HG02973 (cell line): ENCODE measurements around the gene SUB1.
"Not testable (repeated sequence)": the region's sequence is repeated elsewhere in the genome, so short reads cannot be mapped to it uniquely, and the experiment has no call there.

Experiments
- ATAC-seq: cut with Tn5 transposase; IDR thresholded peaks from one replicate; pipeline ENCODE4 v1.9.1; 2021; ENCODE audit warnings: moderate library complexity; ENCODE audit not compliant: unreplicated experiment

SUB1 gene

GRCh38 chr5:32585446-32586275 lies at the start of gene SUB1:
TSS of gene SUB1 (plus strand) at chr5:32585557. CDS start at chr5:32588513, 2,956 bp downstream.
- ATAC-seq = peak; percentile 38

GRCh38 chr5:32536246-32536645 lies 49.1 kb upstream of the SUB1 start:
- no peak for ATAC-seq

DNA sequence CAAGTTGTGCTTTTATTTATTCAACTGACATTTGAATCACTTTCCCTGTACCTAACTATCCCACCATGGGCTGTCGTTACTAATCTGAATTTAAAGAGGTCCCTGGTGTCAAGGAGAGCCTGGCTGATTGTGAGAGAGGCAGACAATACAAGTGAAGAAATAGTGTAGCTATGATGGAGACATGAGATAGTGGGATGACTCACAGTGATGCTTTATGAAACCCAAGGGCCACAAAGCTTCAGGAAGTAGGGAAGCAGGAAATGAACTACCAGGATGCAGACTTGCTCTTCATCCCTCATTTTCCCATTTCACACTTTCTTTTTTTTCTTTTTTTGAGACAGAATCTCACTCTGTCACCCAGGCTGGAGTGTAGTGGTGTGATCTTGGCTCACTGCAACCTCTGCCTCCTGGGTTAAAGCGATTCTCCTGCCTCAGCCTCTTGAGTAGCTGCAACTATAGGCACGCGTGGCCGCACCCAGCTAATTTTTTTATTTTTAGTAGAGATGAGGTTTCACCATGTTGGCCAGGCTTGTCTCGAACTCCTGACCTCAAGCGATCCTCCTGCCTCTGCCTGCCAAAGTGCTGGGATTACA lies 47.8 kb upstream of the SUB1 start:
- peak; percentile 34 for ATAC-seq

GRCh38 chr5:32538031-32538547 lies 47.3 kb upstream of the SUB1 start:
- peak; percentile 78 for ATAC-seq

- no peak for ATAC-seq
These were observed 45.1 kb upstream of the SUB1 start for GRCh38 chr5:32539981-32540845.

DNA sequence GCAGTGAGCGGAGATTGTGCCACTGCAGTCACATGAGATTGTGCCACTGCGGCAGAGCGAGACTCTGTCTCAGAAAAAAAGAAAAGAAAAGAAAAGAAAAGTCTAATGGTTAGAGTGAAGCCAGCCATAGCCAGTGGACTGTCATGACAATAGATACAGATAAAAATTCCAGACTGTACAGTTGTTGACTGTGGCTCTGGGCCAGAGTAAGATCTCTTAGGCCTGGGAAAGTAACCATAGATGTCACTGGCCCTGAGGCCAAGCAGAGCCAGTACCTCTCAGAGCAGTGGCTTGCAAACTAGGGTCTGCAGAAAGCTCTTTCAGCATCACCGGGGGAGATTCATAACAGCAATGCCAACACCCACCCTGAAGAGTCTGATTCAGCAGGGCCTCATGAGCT lies 44.1 kb upstream of the SUB1 start:
- ATAC-seq = no peak

DNA sequence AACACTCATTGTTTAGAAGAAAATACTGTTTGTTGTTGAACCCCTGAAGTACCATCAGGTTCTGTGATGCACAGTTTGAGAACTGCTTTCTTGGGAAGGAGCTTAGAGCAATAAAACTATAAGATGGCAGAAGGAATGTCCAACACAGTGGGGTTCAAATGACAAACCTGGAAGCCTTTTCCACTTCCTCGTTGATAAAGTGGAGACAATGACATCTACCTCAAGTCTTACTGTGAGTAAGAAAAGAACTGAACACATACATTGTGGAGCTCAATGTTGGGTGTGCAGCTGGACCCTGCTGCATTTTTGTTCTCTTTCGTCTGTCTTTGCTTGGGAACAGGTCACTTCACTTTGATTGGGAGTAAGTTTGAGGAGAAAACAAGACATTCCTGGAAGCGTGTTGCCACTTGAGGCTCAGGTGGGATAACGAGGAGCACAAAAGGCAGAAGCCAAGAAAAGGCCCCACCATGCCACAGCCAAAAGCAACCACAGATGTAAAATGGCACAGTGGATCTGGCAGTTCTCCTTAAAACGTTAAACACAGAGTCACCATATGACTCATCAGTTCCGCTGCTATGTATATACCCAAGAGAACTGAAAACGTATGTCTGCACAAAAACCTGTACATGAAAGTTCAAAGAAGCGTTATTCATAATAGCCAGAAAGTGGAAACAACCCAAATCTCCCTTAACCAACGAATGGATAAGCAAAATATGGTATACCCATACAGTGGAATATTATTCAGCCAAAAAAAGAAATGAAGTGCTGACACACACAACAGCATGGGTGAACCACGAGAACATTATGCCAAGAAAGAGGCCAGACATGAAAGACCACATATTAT lies 42.9 kb upstream of the SUB1 start:
- ATAC-seq = peak; percentile 65

DNA sequence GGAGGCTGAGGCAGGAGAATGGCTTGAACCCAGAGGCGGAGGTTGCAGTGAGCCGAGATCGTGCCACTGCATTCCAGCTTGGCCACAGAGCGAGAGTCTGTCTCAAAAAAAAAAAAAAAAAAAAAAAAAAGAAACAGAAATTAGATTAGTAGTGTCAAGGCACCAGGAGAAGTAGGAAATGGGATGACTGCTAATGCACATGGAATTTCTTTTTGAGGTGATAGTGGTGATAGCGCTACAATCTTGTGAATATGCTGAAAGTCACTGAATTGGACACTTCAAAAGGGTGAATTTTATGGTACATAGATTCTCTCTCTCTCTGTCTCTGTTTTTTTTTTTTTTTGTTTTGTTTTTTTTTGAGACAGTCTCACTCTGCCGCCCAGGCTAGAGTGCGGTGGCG lies 42.1 kb upstream of the SUB1 start:
- ATAC-seq = no peak

GRCh38 chr5:32545102-32545800 lies 40.1 kb upstream of the SUB1 start:
- ATAC-seq = no peak

DNA sequence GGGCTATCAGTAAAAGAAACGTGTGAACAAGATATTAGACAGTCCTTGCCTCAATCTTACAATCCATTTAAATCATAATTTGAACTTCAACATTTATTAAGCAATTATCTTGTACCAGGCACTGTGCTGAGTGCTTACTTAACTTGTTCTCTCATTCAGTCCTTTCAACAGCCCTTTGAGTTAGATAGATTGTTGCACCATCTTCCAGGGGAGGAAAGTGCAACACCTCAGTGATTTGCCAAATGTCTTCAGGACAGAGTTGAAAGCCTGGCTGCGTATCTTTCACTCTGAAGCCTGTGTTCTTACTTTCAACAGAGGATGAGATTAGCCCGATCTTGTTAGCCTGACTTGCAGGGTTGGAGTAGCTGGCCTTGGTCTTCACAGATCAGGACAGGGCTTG lies 34.2 kb upstream of the SUB1 start:
- no peak for ATAC-seq

DNA sequence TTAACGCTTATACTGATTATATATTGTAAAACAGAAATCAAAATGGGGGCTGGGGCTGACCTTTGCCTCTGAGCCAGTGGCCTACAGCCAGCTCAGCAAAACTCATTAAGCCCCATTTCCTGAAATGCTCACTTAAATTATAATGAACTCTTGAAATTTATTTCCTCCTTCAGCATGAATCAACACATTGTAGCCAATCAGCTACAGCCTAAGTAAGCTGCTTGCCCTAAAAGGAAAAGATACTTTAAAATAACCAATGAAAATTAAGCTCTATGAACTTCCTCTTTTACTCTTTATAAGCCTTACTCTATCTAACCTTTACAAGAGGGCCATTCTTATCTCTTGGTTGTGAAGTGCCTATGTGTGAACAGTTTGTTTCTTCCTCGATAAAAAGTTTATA lies 33.5 kb upstream of the SUB1 start:
- no peak for ATAC-seq

DNA sequence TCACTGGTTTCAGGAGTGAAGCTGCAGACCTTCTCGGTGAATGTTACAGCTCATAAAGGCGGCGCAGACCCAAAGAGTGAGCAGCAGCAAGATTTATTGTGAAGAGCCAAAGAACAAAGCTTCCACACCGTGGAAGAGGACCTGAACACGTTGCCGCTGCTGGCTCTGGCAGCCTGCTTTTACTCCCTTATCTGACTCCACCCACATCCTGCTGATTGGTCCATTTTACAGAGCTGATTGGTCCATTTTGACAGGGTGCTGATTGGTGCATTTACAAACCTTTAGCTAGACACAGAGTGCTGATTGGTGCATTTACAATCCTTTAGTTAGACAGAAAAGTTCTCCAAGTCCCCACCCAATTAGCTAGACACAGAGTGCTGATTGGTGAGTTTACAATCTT lies 32.9 kb upstream of the SUB1 start:
- ATAC-seq = not testable (repeated sequence)

- ATAC-seq = no peak
These were observed 32.4 kb upstream of the SUB1 start for GRCh38 chr5:32552936-32553335.

DNA sequence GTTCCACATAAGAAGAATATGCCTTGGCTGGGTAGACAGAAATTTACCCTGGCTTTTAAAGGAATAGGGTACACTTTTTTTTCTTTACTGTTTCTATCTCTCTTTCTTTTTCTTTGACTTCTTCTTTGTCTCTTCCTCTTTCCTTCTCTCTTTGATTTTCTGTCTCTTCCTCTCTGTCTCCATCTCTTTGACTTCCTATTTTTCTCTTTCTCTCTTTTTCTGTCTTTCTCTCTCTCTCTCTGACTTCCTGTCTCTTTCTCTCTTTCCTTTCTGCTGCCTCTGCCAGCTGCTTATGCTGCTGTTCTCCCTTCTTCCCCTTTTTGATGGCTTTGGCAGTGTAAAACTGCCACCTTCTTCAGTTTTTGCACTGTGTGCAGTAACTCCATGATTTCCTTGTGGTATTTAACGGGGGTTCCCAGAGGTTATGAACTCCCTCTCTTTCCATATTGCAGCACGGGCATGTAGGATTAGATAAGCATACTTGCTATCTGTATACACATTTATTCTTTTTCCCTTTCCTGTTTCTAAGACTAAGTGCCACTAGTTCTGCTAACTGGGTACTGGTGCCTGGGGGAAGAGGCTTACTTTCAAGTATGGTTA lies 31.1 kb upstream of the SUB1 start:
- not testable (repeated sequence) for ATAC-seq

- not testable (repeated sequence) for ATAC-seq
These were observed 28.8 kb upstream of the SUB1 start for GRCh38 chr5:32556543-32556942.

DNA sequence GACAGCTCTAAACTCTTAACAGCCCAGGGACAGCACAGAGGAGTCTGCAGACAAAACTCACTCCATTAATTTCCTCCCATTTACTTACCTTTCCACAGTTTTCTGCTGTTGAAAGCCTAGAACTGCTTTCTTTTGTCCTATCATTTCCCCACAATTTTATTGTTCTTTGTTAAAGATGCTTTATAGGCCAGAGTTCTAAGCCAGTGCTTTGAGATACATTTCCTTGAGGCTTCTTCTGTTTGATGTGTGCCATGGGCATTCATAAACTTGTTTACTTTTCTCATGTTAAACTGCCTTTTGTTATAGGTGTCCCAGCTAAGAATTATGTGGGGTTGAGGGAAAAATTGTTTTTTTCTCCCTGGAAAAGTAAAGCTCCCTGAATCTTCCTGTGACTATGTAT lies 25.9 kb upstream of the SUB1 start:
- ATAC-seq = no peak

DNA sequence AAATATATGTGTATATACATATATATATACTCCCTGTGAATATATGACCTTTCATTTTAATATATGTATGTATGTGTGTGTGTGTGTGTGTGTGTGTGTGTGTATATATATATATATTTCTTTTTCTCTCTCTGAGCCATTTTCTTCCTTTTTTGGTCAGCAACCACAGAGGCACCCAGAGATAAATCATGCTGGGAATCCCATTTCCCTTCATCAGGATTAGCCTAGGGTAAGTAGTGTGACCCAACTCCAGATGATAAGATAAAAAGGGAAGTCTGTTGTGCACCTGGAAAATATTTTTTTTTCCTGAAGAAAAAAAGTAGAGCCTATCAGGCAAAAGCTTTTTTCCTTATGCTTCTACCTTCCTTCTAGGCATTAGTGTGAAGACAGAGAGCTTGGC lies 25.4 kb upstream of the SUB1 start:
- ATAC-seq = no peak

DNA sequence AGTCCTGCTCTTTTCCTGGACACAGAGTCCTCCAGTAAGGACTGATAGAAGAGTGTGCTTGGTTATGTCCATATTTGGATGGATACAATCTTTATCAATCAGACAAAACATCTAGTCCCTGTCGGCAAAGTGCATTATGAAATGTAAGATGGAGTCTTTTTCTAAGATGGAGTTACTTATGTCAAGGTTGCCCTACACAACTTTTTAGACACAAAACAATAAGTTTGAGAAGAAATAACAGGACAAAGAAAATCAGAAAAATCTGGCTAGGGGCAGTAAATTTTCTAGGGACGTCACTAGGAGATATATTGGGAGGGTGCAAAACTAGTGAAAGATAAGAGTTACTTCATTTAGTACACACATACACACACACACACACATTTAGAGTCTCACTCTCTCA lies 23.3 kb upstream of the SUB1 start:
- ATAC-seq = no peak

- ATAC-seq = no peak
These were observed 22.5 kb upstream of the SUB1 start for GRCh38 chr5:32562843-32563242.
